Sigmoid colon (tissue), 7 donors: ENCODE data around the gene CHKA. TPM values are rescaled to one million over a fixed set of nuclear protein-coding genes. Genes with fewer than 3 reads are reported as not detected.

Experiments used
- DNase-seq: peaks from one replicate; pipeline ENCODE4 v3.0.0-alpha.2; 2019
- H3K27ac ChIP-seq, 4 donors: fragments of 200-600 bp; sonication (generic); one replicate each; pipeline ENCODE4 v1.5.1; 2016 to 2019; ENCODE audit warnings: mild to moderate bottlenecking in 1 of 4
- H3K27me3 ChIP-seq, 3 donors: fragments of 200-600 bp; sonication (generic); one replicate each; pipeline ENCODE4 v1.5.1; 2019; ENCODE audit warnings: mild to moderate bottlenecking in 1 of 3
- H3K36me3 ChIP-seq, 4 donors: fragments of 200-600 bp; sonication (generic); one replicate each; pipeline ENCODE4 v1.5.1; 2016 to 2019
- H3K4me1 ChIP-seq, 4 donors: fragments of 200-600 bp; sonication (generic); one replicate each; pipeline ENCODE4 v1.5.1; 2017 to 2019
- H3K4me3 ChIP-seq, 4 donors: fragments of 200-600 bp; sonication (generic); one replicate each; pipeline ENCODE4 v1.5.1; 2017 to 2019; ENCODE audit warnings: mild to moderate bottlenecking in 2 of 4, moderate library complexity in 1 of 4
- H3K9me3 ChIP-seq, 4 donors: fragments of 200-600 bp in 3 of 4; sonication (generic) in 3 of 4; one replicate each; pipeline versions ENCODE4 v1.5.1 to v1.6.1; 2013 to 2019
- CTCF ChIP-seq, 4 experiments: fragments of 450-650 bp in 3 of 4; fragments of 200-600 bp in 1 of 4; IDR thresholded peaks; one replicate each; pipeline ENCODE4 v1.5.1; 2016 to 2019; ENCODE audit warnings: antibody characterized with exemption in 4 of 4, mild to moderate bottlenecking in 3 of 4, moderate library complexity in 2 of 4
- EP300 ChIP-seq, 4 donors: sonication (generic); formaldehyde crosslinking; IDR thresholded peaks; one replicate each; pipeline ENCODE4 v1.6.1; 2017; ENCODE audit warnings: antibody characterized with exemption in 4 of 4
- POLR2A ChIP-seq, 2 donors: fragments of 450-650 bp; IDR thresholded peaks; one replicate each; pipeline ENCODE4 v1.6.1; 2016; ENCODE audit warnings: antibody characterized with exemption in 2 of 2, mild to moderate bottlenecking in 2 of 2, moderate library complexity in 2 of 2
- POLR2AphosphoS5 ChIP-seq, 4 donors: sonication (generic); formaldehyde crosslinking; IDR thresholded peaks; one replicate each; pipeline ENCODE4 v1.6.1; 2017; ENCODE audit warnings: antibody characterized with exemption in 4 of 4
- WGBS, 2 donors: extraction: QIAGEN DNeasy Blood & Tissue Kit; methylation state at CpG; one replicate each; pipeline ENCODE4 v1.1.7; 2013; 5-methylcytosine and 5-hydroxymethylcytosine counted together
- intact Hi-C: fragments of 100-400 bp; cut with DNase I; formaldehyde crosslinking; loops from one replicate; pipeline ENCODE4 v1.15.1; 2023
- polyA plus RNA-seq, 3 donors: library from polyadenylated mRNA; stranded (reverse); fragments of 200-250 nt; gene quantifications; one replicate each; pipeline ENCODE4 v1.2.3, GENCODE V29; 2013
- total RNA-seq, 4 donors: library from RNA; depleted of rRNA; stranded (reverse); fragments of >200 nt; gene quantifications; one replicate each; pipeline ENCODE4 v1.1.0, GENCODE V29; 2016
- donor health status: healthy with polysubstance abuse.
- donor health status: Bipolar disorder and iron deficiency.
- donor health status: healthy.

Gene CHKA
- total and polyA plus RNA-seq, 7 donors: 16.4 to 41.0 (median 27.0) TPM

DNA sequence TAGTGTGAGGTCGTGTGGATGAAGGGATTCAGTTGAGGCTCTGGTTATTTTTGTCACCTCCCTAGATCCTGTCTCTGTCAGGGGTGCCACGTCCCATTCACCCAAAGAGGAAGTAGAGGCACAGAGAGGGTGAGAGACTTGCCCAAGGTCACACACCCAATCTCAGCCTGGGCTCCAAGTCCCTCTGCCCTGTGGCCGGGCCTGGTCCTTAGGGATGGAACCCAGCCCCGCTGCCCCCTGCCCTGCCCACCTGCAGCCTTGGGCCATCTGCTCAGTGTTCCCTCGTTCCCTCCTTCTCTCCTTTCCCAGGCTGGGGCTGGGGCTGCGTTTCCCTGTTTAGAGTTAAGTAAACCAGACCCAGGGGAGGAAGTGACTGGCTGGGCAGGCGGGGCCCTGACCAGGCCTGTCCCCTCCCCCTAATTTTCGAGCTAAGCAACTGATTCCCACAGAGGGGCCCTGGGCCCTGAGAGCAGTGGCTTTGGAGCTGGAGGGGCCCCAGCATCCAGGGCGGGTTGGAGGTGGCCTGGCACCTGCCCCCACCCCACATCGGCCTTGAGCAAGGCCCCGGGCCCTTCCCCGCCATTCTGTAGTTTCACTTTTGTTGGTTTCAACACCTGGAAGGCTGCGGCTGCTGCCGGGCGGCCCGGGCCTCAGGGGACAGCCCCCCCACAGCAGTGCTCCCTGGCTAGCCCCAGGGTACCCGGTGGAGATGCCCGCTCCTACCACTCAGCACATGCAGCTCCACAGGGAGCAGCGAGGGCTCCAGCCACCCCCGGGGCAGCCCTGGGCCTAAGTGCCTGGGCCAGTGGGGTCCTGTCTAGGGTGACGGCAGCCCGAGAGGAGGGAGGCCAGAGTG, 80.9 kb downstream of the CHKA start:
- Histone ChIP-seq H3K9me3 (no peaks in the 10 kb centered on the region), H3K27me3 (no peaks in the 10 kb centered on the region), H3K4me3 (peak overlapping the region; percentile 67 to 84 (median 75)), H3K36me3 (peaks cover 0 to 49% (median 25%) of the 10 kb centered on the region in 4 donors), H3K4me1 (peaks cover 0 to 56% (median 44%) of the 10 kb centered on the region in 4 donors), H3K27ac (peak overlapping the region; percentile 86 to 91 (median 90))
- peak; percentile 88 for DNase-seq
- WGBS, 2 donors: 7% methylated on average over 22 of the region's 22 CpGs
- intact Hi-C loops: loop anchor here (2.0 kb wide), 2 partner anchors 80 to 172 kb away; partner anchors contain the start of genes CHKA and KMT5B
- no peak for TF ChIP-seq POLR2A (IDR thresholded peaks at IDR 0.05)
- peak in 3 of 4 donors; percentile 53 to 61 (median 61) for TF ChIP-seq POLR2AphosphoS5 (IDR thresholded peaks at IDR 0.05)

DNA sequence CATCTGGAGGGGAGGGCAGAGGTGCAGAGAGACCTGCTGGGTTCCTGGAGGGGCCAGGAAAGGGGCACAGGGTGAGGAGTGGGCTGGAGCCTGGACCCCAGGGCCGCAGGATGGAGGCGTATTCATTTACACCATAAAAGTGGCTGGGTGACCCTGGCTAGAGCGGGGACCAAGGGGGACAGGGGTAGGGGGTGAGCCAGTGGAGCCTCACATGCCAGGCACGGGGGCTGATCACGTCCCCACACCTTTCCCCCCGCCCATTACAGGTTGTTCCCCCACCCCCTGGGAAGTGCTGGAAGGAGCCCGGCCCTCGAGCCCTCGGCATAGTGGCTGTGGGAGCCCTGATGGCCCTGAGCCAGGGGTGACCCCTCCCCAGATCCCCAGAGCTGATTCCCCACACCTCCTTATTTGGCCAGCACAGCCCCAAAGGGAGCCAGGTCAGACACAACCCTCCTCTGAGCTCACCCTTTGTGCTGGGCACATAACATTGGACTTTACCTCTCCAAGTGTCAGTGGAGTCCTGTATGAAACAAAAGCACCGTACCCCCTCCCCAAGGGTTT, 81.6 kb downstream of the CHKA start:
- H3K27me3 ChIP-seq: no peaks in the 10 kb centered on the region
- H3K36me3 ChIP-seq: peaks cover 0 to 49% (median 21%) of the 10 kb centered on the region in 4 donors
- intact Hi-C loops: loop anchor here (2.0 kb wide), 3 partner anchors 29 to 173 kb away; partner anchors contain the start of genes ALDH3B1, CHKA and KMT5B
- TF ChIP-seq POLR2AphosphoS5 (IDR thresholded peaks at IDR 0.05) (no peak), EP300 (IDR thresholded peaks at IDR 0.05) (no peak), CTCF (IDR thresholded peaks at IDR 0.05) (no peak), POLR2A (IDR thresholded peaks at IDR 0.05) (no peak)
- WGBS, 2 donors: 4 to 14% methylated on average over 10 of the region's 10 CpGs
- peak overlapping the region; percentile 67 to 84 (median 75) for H3K4me3 ChIP-seq
- peak; percentile 70 for DNase-seq
- peak overlapping the region; percentile 86 to 91 (median 90) for H3K27ac ChIP-seq
- H3K4me1 ChIP-seq: peaks cover 0 to 56% (median 44%) of the 10 kb centered on the region in 4 donors
- no peaks in the 10 kb centered on the region for H3K9me3 ChIP-seq

GRCh38 chr11:68038718-68039525, 82.3 kb downstream of the CHKA start, which contains the start of gene TCIRG1:
TSS of gene TCIRG1 (plus strand) at chr11:68039025. CDS start at chr11:68041272, 2,247 bp downstream.
- intact Hi-C loops: loop anchor here (2.0 kb wide), 1 partner anchor 28 kb away; the partner anchor contains the start of gene ALDH3B1
- Histone ChIP-seq H3K27me3 (no peaks in the 10 kb centered on the region), H3K27ac (peak within 1 kb of the TSS; percentile 86 to 91 (median 90)), H3K4me3 (peak within 1 kb of the TSS; percentile 67 to 84 (median 75)), H3K9me3 (no peaks in the 10 kb centered on the region), H3K36me3 (peaks cover 0 to 49% (median 21%) of the 10 kb centered on the region in 4 donors), H3K4me1 (peaks cover 0 to 56% (median 44%) of the 10 kb centered on the region in 4 donors)
- DNase-seq: peak; percentile 96
- 2 to 5% methylated on average over 51 of the region's 51 CpGs for WGBS, 2 donors
- TF ChIP-seq POLR2A (IDR thresholded peaks at IDR 0.05): peak; percentile 95 to 97
- TF ChIP-seq CTCF (IDR thresholded peaks at IDR 0.05): peak in 2 of 4 experiments; percentile 27 to 38
- no peak for TF ChIP-seq EP300 (IDR thresholded peaks at IDR 0.05)
- peak; percentile 90 to 98 (median 98) for TF ChIP-seq POLR2AphosphoS5 (IDR thresholded peaks at IDR 0.05)

DNA sequence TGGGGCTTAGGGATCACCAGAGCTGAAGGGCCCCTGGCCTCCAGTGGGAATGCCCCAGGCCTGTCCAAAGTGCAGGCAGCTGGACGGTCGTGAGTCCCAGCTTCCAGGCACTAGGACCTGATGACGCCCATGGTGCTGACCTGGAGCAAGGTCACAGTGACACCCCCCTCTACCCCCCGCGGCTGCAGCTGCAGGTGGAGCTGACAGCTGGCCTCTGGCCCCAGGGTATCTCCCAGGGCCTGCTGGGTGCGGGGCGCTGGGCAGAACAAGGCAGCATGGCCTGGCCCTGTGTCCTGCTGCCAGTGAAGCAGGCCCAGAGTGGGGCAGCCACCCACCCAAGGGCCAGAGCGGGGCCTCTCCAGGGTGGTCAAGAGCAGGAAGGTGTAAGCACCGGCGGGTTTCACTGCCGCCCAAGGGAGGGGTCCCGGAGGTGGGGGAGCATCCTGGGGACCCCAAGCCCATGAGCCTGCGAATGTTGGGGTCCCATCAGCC, 82.9 kb downstream of the CHKA start:
- 17 to 46% methylated on average over 13 of the region's 13 CpGs for WGBS, 2 donors
- intact Hi-C loops: loop anchor here (2.0 kb wide), 1 partner anchor 27 kb away; the partner anchor contains the start of gene ALDH3B1
- Histone ChIP-seq H3K27ac (peak overlapping the region; percentile 86 to 91 (median 90)), H3K9me3 (no peaks in the 10 kb centered on the region), H3K36me3 (peaks cover 5 to 49% (median 22%) of the 10 kb centered on the region in 4 donors), H3K27me3 (no peaks in the 10 kb centered on the region), H3K4me1 (peaks cover 0 to 56% (median 44%) of the 10 kb centered on the region in 4 donors), H3K4me3 (peak overlapping the region; percentile 67 to 84 (median 75))
- TF ChIP-seq POLR2A (IDR thresholded peaks at IDR 0.05) (no peak), POLR2AphosphoS5 (IDR thresholded peaks at IDR 0.05) (no peak), EP300 (IDR thresholded peaks at IDR 0.05) (no peak), CTCF (IDR thresholded peaks at IDR 0.05) (no peak)
- DNase-seq: no peak
